H9 (cell line): Measurements from ENCODE around the gene ACSBG1. TPM values are rescaled to one million over a fixed set of nuclear protein-coding genes. Genes with fewer than 3 reads are reported as not detected.

Experiments used
- DNase-seq: peaks from one replicate; pipeline ENCODE4 v3.0.0-alpha.2; 2017
- H2AFZ ChIP-seq: one replicate; pipeline ENCODE4 v1.6.1; 2013; ENCODE audit warnings: mild to moderate bottlenecking, low read length, control low read depth, moderate library complexity
- H2AK5ac ChIP-seq: 2 replicates; pipeline ENCODE4 v1.6.1; 2013; ENCODE audit warnings: low read length, control low read depth, mixed read lengths; ENCODE audit not compliant: insufficient read length
- H2BK120ac ChIP-seq: one replicate; pipeline ENCODE4 v1.6.1; 2013; ENCODE audit warnings: low read depth, mild to moderate bottlenecking, low read length, control low read depth, inconsistent platforms; ENCODE audit not compliant: poor library complexity, severe bottlenecking
- H2BK12ac ChIP-seq: 2 replicates; pipeline ENCODE4 v1.6.1; 2013; ENCODE audit warnings: low read length, control low read depth, mixed read lengths, low read depth; ENCODE audit not compliant: insufficient read length
- H2BK15ac ChIP-seq: 2 replicates; pipeline ENCODE4 v1.6.1; 2013; ENCODE audit warnings: low read depth, low read length, control low read depth
- H2BK20ac ChIP-seq: one replicate; pipeline ENCODE4 v1.6.1; 2013; ENCODE audit warnings: low read depth, mild to moderate bottlenecking, low read length, control low read depth, inconsistent platforms; ENCODE audit not compliant: poor library complexity, severe bottlenecking
- H2BK5ac ChIP-seq: 2 replicates; pipeline ENCODE4 v1.6.1; 2013; ENCODE audit warnings: low read length, control low read depth, mixed read lengths; ENCODE audit not compliant: insufficient read length
- H3K14ac ChIP-seq: 2 replicates; pipeline ENCODE4 v1.6.1; 2013; ENCODE audit warnings: low read length, control low read depth; ENCODE audit not compliant: insufficient read depth
- H3K18ac ChIP-seq: 2 replicates; pipeline ENCODE4 v1.6.1; 2013; ENCODE audit warnings: low read depth, mild to moderate bottlenecking, mixed read lengths, low read length, control low read depth; ENCODE audit not compliant: insufficient read length
- H3K23ac ChIP-seq: 2 replicates; pipeline ENCODE4 v1.6.1; 2013; ENCODE audit warnings: low read length, control low read depth, mixed read lengths, low read depth; ENCODE audit not compliant: insufficient read length
- H3K23me2 ChIP-seq: 2 replicates; pipeline ENCODE4 v1.6.1; 2013; ENCODE audit warnings: low read depth, mild to moderate bottlenecking, mixed read lengths, low read length, control low read depth; ENCODE audit not compliant: insufficient read length, poor library complexity, severe bottlenecking
- H3K27ac ChIP-seq: 2 replicates; pipeline ENCODE4 v1.5.1; 2013; ENCODE audit warnings: low read length, control low read depth, mixed read lengths, low read depth; ENCODE audit not compliant: insufficient read length
- H3K27me3 ChIP-seq: 2 replicates; pipeline ENCODE4 v1.6.1; 2013; ENCODE audit warnings: low read length, control low read depth, inconsistent platforms; ENCODE audit not compliant: insufficient read depth
- H3K4ac ChIP-seq: 2 replicates; pipeline ENCODE4 v1.6.1; 2013; ENCODE audit warnings: low read depth, mild to moderate bottlenecking, control low read depth, inconsistent platforms, low read length, moderate library complexity
- H3K4me1 ChIP-seq: 2 replicates; pipeline ENCODE4 v1.6.1; 2013; ENCODE audit warnings: low read length, control low read depth, inconsistent platforms; ENCODE audit not compliant: insufficient read depth
- H3K4me2 ChIP-seq: 2 replicates; pipeline ENCODE4 v1.6.1; 2013; ENCODE audit warnings: low read length, control low read depth, mixed read lengths; ENCODE audit not compliant: insufficient read length, insufficient read depth
- H3K56ac ChIP-seq: 2 replicates; pipeline ENCODE4 v1.6.1; 2013; ENCODE audit warnings: low read depth, mild to moderate bottlenecking, mixed read lengths, low read length, control low read depth; ENCODE audit not compliant: insufficient read length
- H3K79me1 ChIP-seq: 2 replicates; pipeline ENCODE4 v1.6.1; 2013; ENCODE audit warnings: low read depth, mild to moderate bottlenecking, moderate library complexity, low read length, control low read depth, inconsistent platforms; ENCODE audit not compliant: insufficient read depth, poor library complexity, severe bottlenecking
- H3K79me2 ChIP-seq: 2 replicates; pipeline ENCODE4 v1.6.1; 2013; ENCODE audit warnings: low read length, control low read depth, inconsistent platforms; ENCODE audit not compliant: insufficient read depth
- H3K9ac ChIP-seq: 2 replicates; pipeline ENCODE4 v1.6.1; 2013; ENCODE audit warnings: low read length, control low read depth, mixed read lengths; ENCODE audit not compliant: insufficient read length; ENCODE audit errors: extremely low read depth
- H3K9me3 ChIP-seq: one replicate; pipeline ENCODE4 v1.6.1; 2013; ENCODE audit warnings: low read depth, low read length, inconsistent platforms; ENCODE audit not compliant: control insufficient read depth
- H3T11ph ChIP-seq: one replicate; pipeline ENCODE4 v1.6.1; 2013; ENCODE audit warnings: mild to moderate bottlenecking, low read length, control low read depth, inconsistent platforms
- H4K20me1 ChIP-seq: one replicate; pipeline ENCODE4 v1.6.1; 2013; ENCODE audit not compliant: control insufficient read depth, insufficient read length, insufficient read depth
- H4K5ac ChIP-seq: 2 replicates; pipeline ENCODE4 v1.6.1; 2013; ENCODE audit warnings: low read depth, mild to moderate bottlenecking, mixed read lengths, low read length, control low read depth; ENCODE audit not compliant: insufficient read length
- H4K8ac ChIP-seq: replicated peaks from 2 replicates; pipeline ENCODE4 v1.6.1; 2013; ENCODE audit warnings: low read length, control low read depth, mixed read lengths, low read depth; ENCODE audit not compliant: insufficient read length
- H4K91ac ChIP-seq: 2 replicates; pipeline ENCODE4 v1.6.1; 2013; ENCODE audit warnings: low read depth, mild to moderate bottlenecking, moderate library complexity, mixed read lengths, low read length, control low read depth; ENCODE audit not compliant: insufficient read length
- H3K27ac Mint-ChIP-seq, 3 experiments: 2 replicates in 2 of 3; 3 replicates in 1 of 3; pipeline ENCODE4 v1.8.0; 2020 to 2021; ENCODE audit warnings: mixed read lengths in 3 of 3, mild to moderate bottlenecking in 1 of 3, moderate library complexity in 1 of 3
- H3K27me3 Mint-ChIP-seq: 2 replicates; pipeline ENCODE4 v1.8.0; 2021; ENCODE audit warnings: low read depth, mild to moderate bottlenecking, moderate library complexity, mixed read lengths
- H3K36me3 Mint-ChIP-seq, 3 experiments: 2 replicates in 2 of 3; 3 replicates in 1 of 3; pipeline ENCODE4 v1.8.0; 2020 to 2021; ENCODE audit warnings: low read depth in 3 of 3, mixed read lengths in 3 of 3; ENCODE audit not compliant: insufficient read depth in 1 of 3
- H3K4me1 Mint-ChIP-seq, 2 experiments: 2 replicates each; pipeline ENCODE4 v1.8.0; 2020; ENCODE audit warnings: mixed read lengths in 2 of 2
- H3K4me3 Mint-ChIP-seq, 2 experiments: 2 replicates in 1 of 2; 3 replicates in 1 of 2; pipeline ENCODE4 v1.8.0; 2020 to 2021; ENCODE audit warnings: mild to moderate bottlenecking in 2 of 2, mixed read lengths in 2 of 2, moderate library complexity in 1 of 2
- H3K9me3 Mint-ChIP-seq, 2 experiments: 2 replicates in 1 of 2; 3 replicates in 1 of 2; pipeline ENCODE4 v1.8.0; 2020; ENCODE audit warnings: mild to moderate bottlenecking in 2 of 2, mixed read lengths in 2 of 2, moderate library complexity in 1 of 2
- CTCF ChIP-seq: fragments of 200-600 bp; sonication (generic); conservative IDR thresholded peaks from 3 replicates; pipeline ENCODE4 v1.8.0; 2021; ENCODE audit warnings: antibody characterized with exemption, mild to moderate bottlenecking
- WGBS: extraction: QIAGEN DNeasy Blood & Tissue Kit; methylation state at CpG from one replicate; pipeline ENCODE4 v1.1.7; 2013; ENCODE audit warnings: missing lambda C conversion rate, low lambda C conversion rate, mixed read lengths; ENCODE audit not compliant: insufficient read length; ENCODE audit errors: extremely low coverage; 5-methylcytosine and 5-hydroxymethylcytosine counted together
- total RNA-seq: library from RNA; stranded (reverse); gene quantifications from 2 replicates; pipeline ENCODE4 v1.2.1, GENCODE V29; 2021

The ACSBG1 gene
- total RNA-seq, 1 experiment from 2014 or later: 2.2 TPM

GRCh38 chr15:78139578-78139977 is 94.8 kb downstream of the ACSBG1 start:
- no peak overlapping the region for H4K8ac ChIP-seq
- H2AK5ac ChIP-seq: no peak overlapping the region
- Mint-ChIP-seq H3K9me3 (no peaks in the 10 kb centered on the region), H3K27ac (no peak overlapping the region), H3K4me3 (no peak overlapping the region), H3K36me3 (no peaks in the 10 kb centered on the region), H3K27me3 (no peaks in the 10 kb centered on the region; the same call in 1 of the 2 replicates), H3K4me1 (peaks cover 7 to 10% of the 10 kb centered on the region in 2 experiments; a peak in 3 of 4 replicates)
- H2AFZ ChIP-seq: no peak overlapping the region
- no peak overlapping the region for H4K91ac ChIP-seq
- no peak overlapping the region for H2BK15ac ChIP-seq
- no peak overlapping the region for H3K4ac ChIP-seq
- H3K18ac ChIP-seq: no peak overlapping the region
- H3K4me1 ChIP-seq: no peaks in the 10 kb centered on the region
- no peak overlapping the region for H3K23ac ChIP-seq
- no peaks in the 10 kb centered on the region for H4K20me1 ChIP-seq
- no peaks in the 10 kb centered on the region for H3K27me3 ChIP-seq
- H3K23me2 ChIP-seq: no peaks in the 10 kb centered on the region
- no peak overlapping the region for H3K4me2 ChIP-seq
- WGBS: no CpG with 5 or more reads among the region's 5 CpGs
- H3K27ac ChIP-seq: no peak overlapping the region
- H2BK120ac ChIP-seq: no peak overlapping the region
- no peak overlapping the region for H3K14ac ChIP-seq
- H2BK20ac ChIP-seq: no peak overlapping the region
- no peak overlapping the region for H3K56ac ChIP-seq
- no peaks in the 10 kb centered on the region for H3K9me3 ChIP-seq
- no peak for TF ChIP-seq CTCF
- no peak for DNase-seq
- no peak overlapping the region for H3K9ac ChIP-seq
- H3K79me2 ChIP-seq: no peaks in the 10 kb centered on the region
- H2BK12ac ChIP-seq: no peak overlapping the region
- no peak overlapping the region for H3T11ph ChIP-seq
- no peak overlapping the region for H2BK5ac ChIP-seq
- H4K5ac ChIP-seq: no peak overlapping the region
- no peaks in the 10 kb centered on the region for H3K79me1 ChIP-seq
